H1 (cell line): ENCODE results near the gene CAMKK1.

Source experiments
- BRCA1 ChIP-seq: IDR thresholded peaks from 2 replicates; pipeline ENCODE4 v1.6.1; 2012; ENCODE audit warnings: low read depth, low read length, improper control_type of control experiment
- CTCF ChIP-seq, 3 experiments: IDR thresholded peaks; 1 replicate in 2 of 3; 2 replicates in 1 of 3; pipeline versions ENCODE4 v1.5.1 to v1.6.1; 2011; ENCODE audit warnings: low read length in 3 of 3, mild to moderate bottlenecking in 3 of 3, inconsistent platforms in 2 of 3, low read depth in 1 of 3, moderate library complexity in 1 of 3; ENCODE audit not compliant: insufficient read depth in 1 of 3; ENCODE audit errors: control extremely low read depth in 1 of 3
- YY1 ChIP-seq: IDR thresholded peaks from 2 replicates; pipeline ENCODE4 v1.6.1; 2011; ENCODE audit warnings: low read depth, mild to moderate bottlenecking, low read length

GRCh38 chr17:3925684-3926485 is 33.0 kb upstream of the CAMKK1 start:
- TF ChIP-seq BRCA1: no peak
- TF ChIP-seq CTCF (IDR thresholded peaks at IDR 0.05; ENCODE audit: control extremely low read depth in 1 of 3, insufficient read depth in 1 of 3, low read depth in 1 of 3, low read length in 3 of 3): no peak
- TF ChIP-seq YY1: no peak
